HCT116 (cell line): ENCODE data around the gene GORASP1. TPM values are rescaled to one million over a fixed set of nuclear protein-coding genes. Genes with fewer than 3 reads are reported as not detected.

ENCODE experiments used
- CEBPB ChIP-seq: IDR thresholded peaks from 2 replicates; pipeline ENCODE4 v1.6.1; 2012; ENCODE audit warnings: low read depth
- EGR1 ChIP-seq: IDR thresholded peaks from 2 replicates; pipeline ENCODE4 v1.6.1; 2012; ENCODE audit warnings: low read depth
- ELF1 ChIP-seq: IDR thresholded peaks from 2 replicates; pipeline ENCODE4 v1.6.1; 2012; ENCODE audit warnings: low read depth, borderline replicate concordance
- EZH2 ChIP-seq: fragments of 200-600 bp; sonication (generic); IDR thresholded peaks from 2 replicates; pipeline ENCODE4 v1.6.1; 2017; ENCODE audit warnings: antibody characterized with exemption, mixed run types
- EZH2phosphoT487 ChIP-seq: fragments of 200-600 bp; IDR thresholded peaks from 2 replicates; pipeline ENCODE4 v1.6.1; 2018; ENCODE audit warnings: antibody characterized with exemption, borderline replicate concordance
- FOSL1 ChIP-seq: IDR thresholded peaks from 2 replicates; pipeline ENCODE4 v1.6.1; 2012; ENCODE audit warnings: low read depth
- JUND ChIP-seq: IDR thresholded peaks from 2 replicates; pipeline ENCODE4 v1.6.1; 2012
- MAX ChIP-seq: IDR thresholded peaks from 2 replicates; pipeline ENCODE4 v1.6.1; 2012
- POLR2AphosphoS5 ChIP-seq: IDR thresholded peaks from 2 replicates; pipeline ENCODE4 v1.6.1; 2011; ENCODE audit warnings: mild to moderate bottlenecking, low read depth, low read length, moderate library complexity
- REST ChIP-seq: IDR thresholded peaks from 2 replicates; pipeline ENCODE4 v1.6.1; 2012; ENCODE audit warnings: low read depth
- SIN3A ChIP-seq: IDR thresholded peaks from 2 replicates; pipeline ENCODE4 v1.6.1; 2012; ENCODE audit warnings: low read depth
- SP1 ChIP-seq: IDR thresholded peaks from 2 replicates; pipeline ENCODE4 v1.6.1; 2012; ENCODE audit warnings: low read depth
- TCF7L2 ChIP-seq: IDR thresholded peaks from 2 replicates; pipeline ENCODE4 v1.7.0; 2011; ENCODE audit warnings: borderline replicate concordance, inconsistent platforms; ENCODE audit not compliant: insufficient read depth, insufficient read length; ENCODE audit errors: extremely low read depth
- ZNF274 ChIP-seq: fragments of 200-500 bp; sonication (Bioruptor generic); IDR thresholded peaks from 2 replicates; pipeline ENCODE4 v1.6.1; 2014; ENCODE audit warnings: mild to moderate bottlenecking, low read depth, low read length, inconsistent platforms
- total RNA-seq: library from RNA; stranded (reverse); gene quantifications from one replicate; pipeline ENCODE4 v1.2.1, GENCODE V29; 2021; ENCODE audit not compliant: unreplicated experiment
- TF ChIP-seq, protein P1 (sequence below): IDR thresholded peaks from 2 replicates; pipeline ENCODE4 v1.6.1; 2012

GORASP1 gene
- total RNA-seq, 1 experiment from 2014 or later = 38.8 TPM

DNA sequence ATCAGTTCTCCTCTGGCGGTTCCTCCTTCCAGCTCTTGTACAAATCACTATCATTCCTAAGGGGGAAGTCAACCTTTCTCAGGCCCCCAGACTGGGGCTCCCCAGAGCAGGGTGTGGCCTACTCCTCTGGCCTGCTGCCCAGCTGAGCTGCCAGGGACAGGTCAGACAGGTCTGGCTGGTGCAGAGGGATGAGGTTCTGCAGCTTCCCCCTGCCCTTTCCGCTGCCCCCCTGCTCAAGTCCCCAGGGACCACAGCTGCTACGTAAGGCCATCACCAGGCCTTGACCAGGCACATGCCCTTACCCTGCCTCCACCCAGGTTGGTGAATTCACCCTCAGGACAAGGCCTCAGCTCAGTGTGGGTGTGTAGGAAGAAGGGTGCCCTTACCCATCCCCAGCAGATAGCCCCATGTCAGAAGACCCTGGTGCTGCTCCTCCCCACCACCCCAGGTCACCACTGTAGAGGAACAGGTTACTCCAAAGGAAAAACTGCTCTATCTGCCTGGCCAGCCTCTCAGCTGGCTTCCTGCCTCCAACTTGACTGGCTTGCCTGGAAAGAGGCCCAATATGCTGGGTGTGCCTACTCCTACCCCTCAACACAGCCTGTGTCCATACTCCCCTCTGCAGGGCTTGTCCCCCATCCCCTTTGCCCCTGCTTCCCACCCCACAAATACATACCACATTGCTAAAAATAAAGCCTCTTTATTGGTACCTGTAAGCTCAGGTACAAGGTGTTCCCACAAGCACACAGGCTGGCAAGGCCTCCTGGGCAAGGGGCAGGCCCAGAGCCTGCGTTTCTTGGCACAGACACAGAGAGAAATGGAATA is 34.0 kb upstream of the GORASP1 start (continued):
- TF ChIP-seq REST (no peak), JUND (peak; percentile 85), SIN3A (peak; percentile 87), ELF1 (no peak), EZH2phosphoT487 (no peak), TCF7L2 (no peak), CEBPB (peak; percentile 25; the same call in 1 of the 2 replicates), POLR2AphosphoS5 (peak; percentile 72), FOSL1 (peak; percentile 67), SP1 (peak; percentile 97), EGR1 (no peak), ZNF274 (no peak), EZH2 (no peak), MAX (peak; percentile 54)
- TF ChIP-seq, protein P1, sequence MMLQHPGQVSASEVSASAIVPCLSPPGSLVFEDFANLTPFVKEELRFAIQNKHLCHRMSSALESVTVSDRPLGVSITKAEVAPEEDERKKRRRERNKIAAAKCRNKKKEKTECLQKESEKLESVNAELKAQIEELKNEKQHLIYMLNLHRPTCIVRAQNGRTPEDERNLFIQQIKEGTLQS = no peak
